IMR-90 (cell line): ENCODE data around the gene CACNA2D4. TPM values are rescaled to one million over a fixed set of nuclear protein-coding genes. Genes with fewer than 3 reads are reported as not detected.

Source experiments
- ATAC-seq: fragments of 200-7000 bp; cut with Tn5 transposase; 2 replicates; pipeline ENCODE4 v1.9.1; 2020; ENCODE audit warnings: low read depth, mild to moderate bottlenecking, moderate library complexity
- BruUV-seq: library from RNA; stranded (reverse); fragments of 400-500 nt; replicated peaks from 2 replicates; lab custom pipeline; 2021; lab: Mats Ljungman, UMichigan
- CTCF ChIA-PET: fragments of 300-600 bp; formaldehyde crosslinking; extraction: SDS; loops from one replicate; lab custom pipeline; 2021; ENCODE audit warnings: antibody characterized with exemption; lab: Yijun Ruan, JAX
- POLR2A ChIA-PET: fragments of 300-600 bp; sonication (Branson Sonifier 250); formaldehyde crosslinking; loops from one replicate; lab custom pipeline; 2022; ENCODE audit warnings: antibody characterized with exemption; ENCODE audit not compliant: unreplicated experiment; lab: Charles Lee
- DNase-seq: peaks from one replicate; pipeline ENCODE4 v3.0.0; 2013
- H2AFZ ChIP-seq: replicated peaks from 2 replicates; pipeline ENCODE3; 2013; ENCODE audit warnings: low read length, mild to moderate bottlenecking; ENCODE audit not compliant: poor library complexity
- H2AK5ac ChIP-seq: 2 replicates; pipeline ENCODE4 v1.6.1; 2013; ENCODE audit warnings: low read depth, low read length, inconsistent platforms
- H2AK9ac ChIP-seq: replicated peaks from 2 replicates; pipeline ENCODE3; 2013; ENCODE audit warnings: mild to moderate bottlenecking, low read depth, low read length, moderate library complexity; ENCODE audit not compliant: poor library complexity
- H2BK120ac ChIP-seq: 2 replicates; pipeline ENCODE4 v1.6.1; 2013; ENCODE audit warnings: low read depth, low read length, inconsistent platforms
- H2BK15ac ChIP-seq: 3 replicates; pipeline ENCODE4 v1.6.1; 2013; ENCODE audit warnings: low read depth, low read length, inconsistent platforms
- H2BK20ac ChIP-seq: 2 replicates; pipeline ENCODE4 v1.6.1; 2013; ENCODE audit warnings: low read depth, mild to moderate bottlenecking, inconsistent platforms, low read length, moderate library complexity
- H2BK5ac ChIP-seq: 2 replicates; pipeline ENCODE4 v1.6.1; 2013; ENCODE audit warnings: mild to moderate bottlenecking, low read depth, low read length, inconsistent platforms; ENCODE audit not compliant: poor library complexity, severe bottlenecking
- H3K14ac ChIP-seq: replicated peaks from 2 replicates; pipeline ENCODE4 v1.6.1; 2013; ENCODE audit warnings: low read depth, low read length, inconsistent platforms
- H3K18ac ChIP-seq: 2 replicates; pipeline ENCODE4 v1.6.1; 2013; ENCODE audit warnings: low read depth, low read length, control low read depth
- H3K23ac ChIP-seq: 2 replicates; pipeline ENCODE4 v1.6.1; 2013; ENCODE audit warnings: low read depth, low read length, inconsistent platforms
- H3K27ac ChIP-seq: 2 replicates; pipeline ENCODE4 v1.5.1; 2013; ENCODE audit warnings: mild to moderate bottlenecking, control low read depth, low read length; ENCODE audit not compliant: insufficient read depth
- H3K27me3 ChIP-seq: 2 replicates; pipeline ENCODE4 v1.6.1; 2013; ENCODE audit warnings: low read length; ENCODE audit not compliant: control insufficient read depth, insufficient read depth
- H3K36me3 ChIP-seq: 2 replicates; pipeline ENCODE4 v1.6.1; 2013; ENCODE audit warnings: low read length, mixed read lengths; ENCODE audit not compliant: control insufficient read depth, insufficient read depth
- H3K4ac ChIP-seq: 2 replicates; pipeline ENCODE4 v1.6.1; 2013; ENCODE audit warnings: low read depth, low read length, inconsistent platforms
- H3K4me1 ChIP-seq: 2 replicates; pipeline ENCODE4 v1.6.1; 2013; ENCODE audit warnings: low read length, mixed read lengths; ENCODE audit not compliant: control insufficient read depth, insufficient read depth
- H3K4me2 ChIP-seq: 2 replicates; pipeline ENCODE4 v1.6.1; 2013; ENCODE audit warnings: low read depth, mild to moderate bottlenecking, control low read depth, low read length, moderate library complexity
- H3K4me3 ChIP-seq: 2 replicates; pipeline ENCODE4 v1.5.1; 2013; ENCODE audit warnings: low read depth, mild to moderate bottlenecking, control low read depth, low read length, moderate library complexity; ENCODE audit not compliant: insufficient read depth
- H3K56ac ChIP-seq: 2 replicates; pipeline ENCODE4 v1.6.1; 2013; ENCODE audit warnings: low read length, inconsistent platforms; ENCODE audit not compliant: insufficient read depth; ENCODE audit errors: extremely low read depth
- H3K79me1 ChIP-seq, 2 experiments: 2 replicates each; pipeline ENCODE4 v1.6.1; 2013; ENCODE audit warnings: low read length in 2 of 2, inconsistent platforms in 1 of 2, low read depth in 1 of 2
- H3K9ac ChIP-seq: 2 replicates; pipeline ENCODE4 v1.6.1; 2013; ENCODE audit warnings: low read depth, low read length, control low read depth
- H3K9me1 ChIP-seq: 2 replicates; pipeline ENCODE4 v1.6.1; 2013; ENCODE audit warnings: low read length, inconsistent platforms; ENCODE audit not compliant: insufficient read depth
- H3K9me3 ChIP-seq: 2 replicates; pipeline ENCODE4 v1.6.1; 2013; ENCODE audit warnings: low read length; ENCODE audit not compliant: control insufficient read depth, insufficient read depth
- H4K20me1 ChIP-seq: 2 replicates; pipeline ENCODE4 v1.6.1; 2013; ENCODE audit warnings: low read length, inconsistent platforms; ENCODE audit not compliant: insufficient read depth
- H4K5ac ChIP-seq: 2 replicates; pipeline ENCODE4 v1.6.1; 2013; ENCODE audit warnings: mild to moderate bottlenecking, low read depth, low read length, control low read depth
- H4K8ac ChIP-seq, 2 experiments: 2 replicates each; pipeline ENCODE4 v1.6.1; 2013; ENCODE audit warnings: low read depth in 2 of 2, low read length in 2 of 2, control low read depth in 1 of 2, inconsistent platforms in 1 of 2
- H4K91ac ChIP-seq: 2 replicates; pipeline ENCODE4 v1.6.1; 2013; ENCODE audit warnings: low read depth, low read length, inconsistent platforms; ENCODE audit not compliant: insufficient read depth
- BHLHE40 ChIP-seq: fragments of 150-350 bp; IDR thresholded peaks from 2 replicates; pipeline ENCODE4 v1.6.1; 2016; ENCODE audit warnings: mild to moderate bottlenecking, low read depth, low read length
- CEBPB ChIP-seq: IDR thresholded peaks from 2 replicates; pipeline ENCODE4 v1.6.1; 2012; ENCODE audit warnings: low read depth, low read length, improper control_type of control experiment
- CHD1 ChIP-seq: IDR thresholded peaks from 2 replicates; pipeline ENCODE4 v1.6.1; 2012; ENCODE audit warnings: low read depth, low read length, improper control_type of control experiment
- CTCF ChIP-seq: conservative IDR thresholded peaks from 2 replicates; pipeline ENCODE4 v1.5.1; 2012; ENCODE audit warnings: mild to moderate bottlenecking, low read depth, low read length, improper control_type of control experiment
- FOS ChIP-seq: fragments of 150-350 bp; IDR thresholded peaks from 2 replicates; pipeline ENCODE4 v1.6.1; 2016; ENCODE audit warnings: low read depth, low read length
- MAFK ChIP-seq: IDR thresholded peaks from 2 replicates; pipeline ENCODE4 v1.6.1; 2012; ENCODE audit warnings: low read depth, low read length, improper control_type of control experiment
- MAZ ChIP-seq: IDR thresholded peaks from 2 replicates; pipeline ENCODE4 v1.6.1; 2012; ENCODE audit warnings: low read depth, mild to moderate bottlenecking, low read length, improper control_type of control experiment, moderate library complexity, borderline replicate concordance
- MXI1 ChIP-seq: IDR thresholded peaks from 2 replicates; pipeline ENCODE4 v1.6.1; 2012; ENCODE audit warnings: low read depth, mild to moderate bottlenecking, low read length, moderate library complexity, borderline replicate concordance
- NFE2L2 ChIP-seq: fragments of 150-350 bp; IDR thresholded peaks from 2 replicates; pipeline ENCODE4 v1.6.1; 2016; ENCODE audit warnings: low read depth, mild to moderate bottlenecking, low read length
- POLR2A ChIP-seq: IDR thresholded peaks from 2 replicates; pipeline ENCODE4 v1.6.1; 2012; ENCODE audit warnings: mild to moderate bottlenecking, low read depth, low read length
- RAD21 ChIP-seq: IDR thresholded peaks from 2 replicates; pipeline ENCODE4 v1.6.1; 2012; ENCODE audit warnings: low read length, improper control_type of control experiment
- RCOR1 ChIP-seq: IDR thresholded peaks from 2 replicates; pipeline ENCODE4 v1.6.1; 2012; ENCODE audit warnings: mild to moderate bottlenecking, low read length, improper control_type of control experiment; ENCODE audit not compliant: insufficient replicate concordance
- RFX5 ChIP-seq: IDR thresholded peaks from 2 replicates; pipeline ENCODE4 v1.8.0; 2012; ENCODE audit warnings: low read depth, mild to moderate bottlenecking, low read length, moderate library complexity
- SMC3 ChIP-seq: fragments of 150-350 bp; IDR thresholded peaks from 2 replicates; pipeline ENCODE4 v1.6.1; 2016; ENCODE audit warnings: low read depth, mild to moderate bottlenecking, antibody characterized with exemption, low read length, moderate library complexity
- USF2 ChIP-seq: fragments of 150-350 bp; IDR thresholded peaks from 2 replicates; pipeline ENCODE4 v1.6.1; 2017; ENCODE audit warnings: mild to moderate bottlenecking, antibody characterized with exemption, low read length, low read depth
- WGBS, 2 experiments: methylation state at CpG; one replicate each; pipeline versions ENCODE4 v1.1.5 to v1.1.7; 2013; ENCODE audit warnings: missing lambda C conversion rate in 2 of 2; ENCODE audit not compliant: insufficient read length in 1 of 2; ENCODE audit errors: extremely low coverage in 2 of 2; 5-methylcytosine and 5-hydroxymethylcytosine counted together
- dilution Hi-C: fragments of 300-500 bp; cut with HindIII; formaldehyde crosslinking; loops from one replicate; pipeline ENCODE4 v1.14.3; 2018; ENCODE audit warnings: low sequenced_read_pairs; ENCODE audit not compliant: unreplicated experiment
- in situ Hi-C: fragments of 300-500 bp; cut with MboI; formaldehyde crosslinking; loops from 3 replicates; pipeline ENCODE4 v1.14.3; 2019; ENCODE audit warnings: low sequenced_read_pairs, inconsistent platforms, mixed read lengths
- intact Hi-C: fragments of 100-400 bp; cut with micrococcal nuclease; formaldehyde crosslinking; loops from 2 replicates; pipeline ENCODE4 v1.10.0; 2022
- polyA plus RNA-seq, 3 experiments: library from polyadenylated mRNA; depleted of rRNA; stranded (reverse); fragments of >200 nt; gene quantifications; 2 replicates each; pipeline ENCODE4 v1.2.3, GENCODE V29; 2012; ENCODE audit warnings: low replicate concordance in 1 of 3
- total RNA-seq: library from RNA; depleted of rRNA; stranded (reverse); fragments of >200 nt; gene quantifications from 2 replicates; pipeline ENCODE4 v1.2.3, GENCODE V29; 2012
- TF ChIP-seq, protein P1 (sequence below): fragments of 150-350 bp; IDR thresholded peaks from 2 replicates; pipeline ENCODE4 v1.6.1; 2016; ENCODE audit warnings: low read depth, mild to moderate bottlenecking, low read length, moderate library complexity, borderline replicate concordance

Gene CACNA2D4
- total and polyA plus RNA-seq, 2 of the 4 experiments (the other 2 are of a cell fraction): 0.18 to 0.22 TPM

- no peak overlapping the region for H4K8ac ChIP-seq
- H4K91ac ChIP-seq: no peak overlapping the region
- WGBS, 2 experiments: 43% methylated on average over 5 of the region's 17 CpGs; no CpG with 5 or more reads in 1 of the 2 experiments
- POLR2A ChIA-PET: no interaction called here
- CTCF ChIA-PET: no interaction called here
- no peak overlapping the region for H3K27ac ChIP-seq
- no peak overlapping the region for H3K9ac ChIP-seq
- dilution Hi-C loops (no loop called here), in situ Hi-C loops (no loop called here), intact Hi-C loops (no loop called here)
- no peak overlapping the region for H2BK15ac ChIP-seq
- no peak overlapping the region for H2BK20ac ChIP-seq
- H3K4me3 ChIP-seq: no peak overlapping the region
- H3K23ac ChIP-seq: no peak overlapping the region
- H3K9me3 ChIP-seq: no peaks in the 10 kb centered on the region
- no peak overlapping the region for H2AFZ ChIP-seq
- no peaks in the 10 kb centered on the region for H3K4me1 ChIP-seq
- BruUV-seq: no TSS peak
- H3K9me1 ChIP-seq: no peaks in the 10 kb centered on the region
- H3K27me3 ChIP-seq: peaks cover 52% of the 10 kb centered on the region
- no peak for ATAC-seq
- H3K79me1 ChIP-seq: no peaks in the 10 kb centered on the region
- no peaks in the 10 kb centered on the region for H3K36me3 ChIP-seq
- H3K14ac ChIP-seq: no peak overlapping the region
- H4K20me1 ChIP-seq: no peaks in the 10 kb centered on the region; the same call in 1 of the 2 replicates
- no peak overlapping the region for H3K4ac ChIP-seq
- TF ChIP-seq POLR2A (no peak), FOS (no peak), RFX5 (no peak), RCOR1 (no peak), BHLHE40 (no peak), RAD21 (no peak), SMC3 (no peak), USF2 (no peak), MAZ (no peak), MXI1 (no peak), CEBPB (no peak), CTCF (no peak), NFE2L2 (no peak), MAFK (no peak), CHD1 (no peak)
- TF ChIP-seq, protein P1, sequence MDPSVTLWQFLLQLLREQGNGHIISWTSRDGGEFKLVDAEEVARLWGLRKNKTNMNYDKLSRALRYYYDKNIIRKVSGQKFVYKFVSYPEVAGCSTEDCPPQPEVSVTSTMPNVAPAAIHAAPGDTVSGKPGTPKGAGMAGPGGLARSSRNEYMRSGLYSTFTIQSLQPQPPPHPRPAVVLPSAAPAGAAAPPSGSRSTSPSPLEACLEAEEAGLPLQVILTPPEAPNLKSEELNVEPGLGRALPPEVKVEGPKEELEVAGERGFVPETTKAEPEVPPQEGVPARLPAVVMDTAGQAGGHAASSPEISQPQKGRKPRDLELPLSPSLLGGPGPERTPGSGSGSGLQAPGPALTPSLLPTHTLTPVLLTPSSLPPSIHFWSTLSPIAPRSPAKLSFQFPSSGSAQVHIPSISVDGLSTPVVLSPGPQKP: no peak
- no peak overlapping the region for H3K4me2 ChIP-seq
- H2AK5ac ChIP-seq: no peak overlapping the region
- no peak for DNase-seq
- no peak overlapping the region for H4K5ac ChIP-seq
- no peak overlapping the region for H3K18ac ChIP-seq
- H2BK120ac ChIP-seq: no peak overlapping the region
- H2AK9ac ChIP-seq: no peak overlapping the region
- no peak overlapping the region for H2BK5ac ChIP-seq
- H3K56ac ChIP-seq: no peak overlapping the region
Observed at GRCh38 chr12:1832801-1833595, 85.5 kb downstream of the CACNA2D4 start.
